ENCODE data around the gene PDS5A.
A peak's percentile ranks its signal among the peaks of the same experiment; 100 is the strongest.
"Not testable (repeated sequence)": the region's sequence is repeated elsewhere in the genome, so short reads cannot be mapped to it uniquely, and the experiment has no call there.

Gene PDS5A

GRCh38 chr4:39998659-39999345 lies 21.1 kb upstream of the PDS5A start:
- no peak overlapping the region for H3K4me3 ChIP-seq (ENCODE audit: low read depth, low read length)
- no peak for TF ChIP-seq CTCF (IDR thresholded peaks at IDR 0.05; ENCODE audit: borderline replicate concordance, insufficient read depth, low read depth, low read length)

- TF ChIP-seq CTCF (IDR thresholded peaks at IDR 0.05; ENCODE audit: borderline replicate concordance, insufficient read depth, low read depth, low read length) = no peak
- H3K4me3 ChIP-seq (ENCODE audit: low read depth, low read length) = no peak overlapping the region
These were observed 19.1 kb upstream of the PDS5A start for GRCh38 chr4:39996811-39997210.

GRCh38 chr4:39994406-39994805 lies 16.7 kb upstream of the PDS5A start:
- no peak overlapping the region for H3K4me3 ChIP-seq (ENCODE audit: low read depth, low read length)
- no peak for TF ChIP-seq CTCF (IDR thresholded peaks at IDR 0.05; ENCODE audit: borderline replicate concordance, insufficient read depth, low read depth, low read length)

- H3K4me3 ChIP-seq (ENCODE audit: low read depth, low read length) = not testable (repeated sequence)
These were observed 11.7 kb upstream of the PDS5A start for GRCh38 chr4:39989381-39989780.

- no peak for TF ChIP-seq CTCF (IDR thresholded peaks at IDR 0.05; ENCODE audit: borderline replicate concordance, insufficient read depth, low read depth, low read length)
- H3K4me3 ChIP-seq (ENCODE audit: low read depth, low read length) = no peak overlapping the region
These were observed 9.8 kb upstream of the PDS5A start for GRCh38 chr4:39987485-39987884.

GRCh38 chr4:39978904-39979303 lies 1.2 kb upstream of the PDS5A start:
- H3K4me3 ChIP-seq (ENCODE audit: low read depth, low read length) = no peak overlapping the region
- TF ChIP-seq CTCF (IDR thresholded peaks at IDR 0.05; ENCODE audit: borderline replicate concordance, insufficient read depth, low read depth, low read length) = no peak

- peak overlapping the region; percentile 92 for H3K4me3 ChIP-seq (ENCODE audit: low read depth, low read length)
- TF ChIP-seq CTCF (IDR thresholded peaks at IDR 0.05; ENCODE audit: borderline replicate concordance, insufficient read depth, low read depth, low read length) = no peak
These were observed 666 bp upstream of the PDS5A start for GRCh38 chr4:39978378-39978775.
